Measurements from ENCODE around the gene MAP1LC3B.

The MAP1LC3B gene

GRCh38 chr16:87411375-87412271 is 19.5 kb downstream of the MAP1LC3B start:
- no peak for DNase-seq

- no peak for DNase-seq
Measured at GRCh38 chr16:87412371-87412995, 20.3 kb downstream of the MAP1LC3B start.

DNA sequence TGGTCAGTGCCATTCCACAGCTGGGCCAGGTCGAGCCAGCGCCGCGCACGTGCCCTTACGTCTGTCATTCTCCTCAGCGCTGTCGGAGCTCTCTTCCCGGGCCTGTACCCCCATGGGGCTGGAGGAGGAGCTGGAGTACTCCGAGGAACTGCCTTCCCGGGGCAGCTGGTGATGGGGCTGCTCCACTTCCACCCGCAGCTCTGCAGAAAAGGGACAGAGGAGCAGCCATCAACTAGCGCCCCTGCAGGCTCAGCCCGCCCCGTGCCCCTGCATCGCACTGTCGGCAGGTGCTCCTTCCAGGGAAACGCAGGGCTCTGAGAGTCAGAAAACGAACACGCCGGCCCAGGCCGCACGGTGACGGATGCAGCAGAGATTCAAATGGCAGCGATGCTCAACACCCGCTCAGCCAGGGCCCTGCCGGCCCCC is 20.9 kb downstream of the MAP1LC3B start:
- DNase-seq = no peak

DNA sequence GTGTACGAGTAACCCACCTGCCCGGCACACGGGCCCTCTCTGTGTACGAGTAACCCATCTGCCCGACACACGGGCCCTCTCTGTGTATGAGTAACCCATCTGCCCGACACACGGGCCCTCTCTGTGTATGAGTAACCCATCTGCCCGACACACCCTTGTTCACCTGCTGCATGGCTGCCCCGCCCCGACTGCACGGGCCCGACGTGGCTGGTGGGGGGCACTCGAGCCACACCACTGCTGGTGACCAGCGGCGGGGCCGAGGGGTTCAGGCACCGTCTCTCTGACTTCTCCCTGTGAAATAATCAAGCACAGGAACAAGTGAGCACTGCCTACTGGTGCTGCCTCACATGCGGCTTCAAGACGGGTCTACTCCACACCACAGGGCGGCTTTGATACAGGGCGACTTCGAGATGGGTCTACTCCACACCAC is 22.1 kb downstream of the MAP1LC3B start:
- no peak for DNase-seq

DNA sequence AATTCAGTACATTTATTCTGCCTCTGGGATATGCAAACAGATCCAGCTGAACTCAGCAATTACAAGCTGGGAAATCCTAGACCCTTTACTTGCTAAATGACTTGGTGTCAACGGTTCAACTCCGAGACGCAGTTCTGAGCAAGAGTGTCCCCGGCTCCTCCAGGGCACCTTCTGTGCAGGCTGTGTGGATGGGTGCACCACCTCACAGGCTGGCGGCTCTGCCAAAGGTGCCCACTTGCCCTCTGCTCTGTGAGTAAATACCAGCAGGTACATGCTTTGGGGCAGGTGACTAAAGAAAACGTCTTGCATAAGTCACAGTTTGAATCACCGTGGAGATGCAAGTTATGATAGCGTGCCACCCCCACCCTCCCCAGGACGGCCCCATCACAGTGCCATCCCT is 23.3 kb downstream of the MAP1LC3B start:
- no peak for DNase-seq

- no peak for DNase-seq
Measured at GRCh38 chr16:87416826-87417527, 24.8 kb downstream of the MAP1LC3B start.

- no peak for DNase-seq
Measured at GRCh38 chr16:87417528-87417910, 25.4 kb downstream of the MAP1LC3B start.

DNA sequence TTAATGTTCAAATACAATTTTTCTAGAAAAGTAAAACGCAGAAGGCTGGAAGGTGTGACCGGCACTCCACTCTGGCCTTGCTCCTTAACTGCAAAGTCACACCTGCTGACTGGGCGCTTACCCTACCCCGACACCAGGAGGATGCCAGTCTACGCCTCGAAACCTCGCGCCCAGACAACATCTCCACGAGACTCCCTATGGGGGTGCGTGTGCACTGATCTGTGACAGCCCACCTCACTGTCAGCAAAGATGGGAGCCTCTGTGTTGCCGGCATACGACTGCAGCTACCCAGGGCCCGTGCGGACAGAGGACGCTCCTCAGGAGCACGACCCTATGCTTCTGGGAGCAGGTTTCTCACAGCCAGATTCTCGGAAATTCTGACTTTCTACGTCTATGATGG is 26.1 kb downstream of the MAP1LC3B start:
- no peak for DNase-seq

- DNase-seq = no peak
Measured at GRCh38 chr16:87418644-87419043, 26.5 kb downstream of the MAP1LC3B start.

GRCh38 chr16:87420026-87421002 is 28.2 kb downstream of the MAP1LC3B start:
- DNase-seq = no peak

DNA sequence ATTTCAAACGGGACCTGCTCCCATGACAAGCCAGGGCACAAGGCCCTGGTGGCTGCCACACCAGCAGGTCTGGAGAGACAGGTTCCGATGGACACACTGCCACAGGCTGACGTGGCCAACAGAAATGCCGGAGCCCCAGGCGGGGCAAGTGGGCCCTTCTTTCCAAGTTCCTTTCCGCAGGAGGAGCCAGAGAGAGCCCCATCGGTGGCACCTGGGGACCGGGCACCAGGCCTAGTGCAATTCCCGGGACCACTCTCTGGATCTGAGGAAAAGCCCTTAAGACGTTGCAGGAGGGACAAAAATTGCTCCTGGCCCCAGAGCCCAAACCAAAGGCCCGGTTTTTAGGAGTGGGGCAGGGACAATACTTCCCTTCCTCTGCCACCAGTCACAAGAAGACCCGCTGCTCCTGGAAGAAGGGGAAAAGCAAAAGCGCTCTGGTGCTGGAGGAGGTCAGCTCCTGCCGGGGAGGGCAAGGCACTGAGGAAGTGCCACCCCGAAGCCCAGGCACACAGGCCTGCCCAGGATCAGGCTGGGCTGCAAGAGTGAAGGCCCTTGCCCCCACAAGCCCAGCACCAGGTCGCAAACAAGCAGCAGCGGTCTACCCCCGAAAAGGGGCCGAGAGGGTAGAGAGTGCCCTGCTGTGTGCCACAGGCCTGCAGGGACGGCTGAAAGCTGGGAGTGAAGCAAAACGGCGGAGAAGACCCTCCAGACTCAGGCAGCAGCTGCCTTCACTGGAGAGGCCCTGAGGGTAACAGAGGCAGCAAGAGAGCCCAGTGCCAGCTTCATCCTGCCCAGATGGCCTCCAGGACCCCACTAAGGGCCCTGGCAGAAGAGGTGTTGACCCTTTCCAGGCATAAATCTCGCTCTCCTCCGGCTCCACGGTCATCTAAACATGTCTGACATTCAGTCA is 29.1 kb downstream of the MAP1LC3B start:
- no peak for DNase-seq

GRCh38 chr16:87422106-87422505 is 30.0 kb downstream of the MAP1LC3B start:
- no peak for DNase-seq

- DNase-seq = no peak
Measured at GRCh38 chr16:87423429-87423828, 31.3 kb downstream of the MAP1LC3B start.

- no peak for DNase-seq
Measured at GRCh38 chr16:87424266-87424665, 32.1 kb downstream of the MAP1LC3B start.

GRCh38 chr16:87425941-87426340 is 33.8 kb downstream of the MAP1LC3B start:
- no peak for DNase-seq

DNA sequence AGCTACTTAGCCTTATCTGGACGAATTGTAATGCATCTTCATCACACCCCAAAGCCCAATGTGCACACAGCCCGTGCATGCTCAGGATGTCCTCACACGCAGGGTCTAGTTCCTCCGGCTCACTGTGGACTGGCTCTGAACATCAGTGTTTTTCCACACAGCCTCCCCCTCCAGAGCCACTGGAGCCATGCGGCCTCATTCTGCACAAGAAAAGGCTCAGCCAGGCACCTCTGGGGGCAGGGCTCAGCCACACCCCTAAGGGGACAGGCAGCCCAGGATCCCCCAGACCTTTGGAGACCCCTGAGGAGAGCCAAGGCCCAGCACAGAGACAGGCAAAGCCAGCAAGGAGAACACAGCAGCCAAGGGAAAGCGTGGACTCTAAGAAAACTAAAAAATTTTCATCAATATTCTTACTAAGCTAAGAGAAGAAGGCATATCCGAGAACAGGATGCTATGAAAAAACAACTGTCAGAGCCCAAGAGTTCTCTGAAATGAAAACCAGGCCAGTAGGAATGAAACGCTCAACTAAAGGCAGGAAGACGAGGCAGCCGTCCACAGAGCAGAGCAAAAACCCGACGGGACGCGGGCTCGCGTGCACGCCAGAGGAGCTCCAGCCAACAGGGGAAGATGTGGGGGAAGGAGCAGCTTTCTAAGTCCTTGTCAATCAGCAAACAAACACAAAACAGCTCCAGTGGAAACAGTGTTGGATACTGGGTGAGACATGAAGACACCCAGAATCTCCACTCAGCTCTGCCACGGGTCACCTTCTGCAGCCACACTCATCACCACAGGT is 34.5 kb downstream of the MAP1LC3B start:
- DNase-seq = no peak

DNA sequence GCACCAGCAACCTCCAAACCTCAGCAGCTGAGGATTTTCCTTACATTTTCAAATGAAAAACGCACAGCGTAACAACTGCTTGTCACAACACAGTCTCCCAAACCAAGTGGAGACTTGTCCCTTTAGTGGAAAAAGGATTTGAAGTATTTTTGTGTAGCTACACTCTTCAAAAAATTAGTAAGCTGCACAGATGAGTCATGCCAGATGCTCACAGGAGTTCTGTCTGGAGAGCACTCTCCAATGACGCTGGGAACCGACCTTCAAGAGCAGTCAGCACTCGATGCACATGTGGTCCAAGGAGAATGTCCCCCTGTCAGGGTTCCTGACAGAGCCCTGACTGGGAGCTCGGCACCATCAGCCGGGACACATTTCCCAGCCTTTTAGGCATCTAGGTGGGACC is 39.8 kb downstream of the MAP1LC3B start:
- no peak for DNase-seq

DNA sequence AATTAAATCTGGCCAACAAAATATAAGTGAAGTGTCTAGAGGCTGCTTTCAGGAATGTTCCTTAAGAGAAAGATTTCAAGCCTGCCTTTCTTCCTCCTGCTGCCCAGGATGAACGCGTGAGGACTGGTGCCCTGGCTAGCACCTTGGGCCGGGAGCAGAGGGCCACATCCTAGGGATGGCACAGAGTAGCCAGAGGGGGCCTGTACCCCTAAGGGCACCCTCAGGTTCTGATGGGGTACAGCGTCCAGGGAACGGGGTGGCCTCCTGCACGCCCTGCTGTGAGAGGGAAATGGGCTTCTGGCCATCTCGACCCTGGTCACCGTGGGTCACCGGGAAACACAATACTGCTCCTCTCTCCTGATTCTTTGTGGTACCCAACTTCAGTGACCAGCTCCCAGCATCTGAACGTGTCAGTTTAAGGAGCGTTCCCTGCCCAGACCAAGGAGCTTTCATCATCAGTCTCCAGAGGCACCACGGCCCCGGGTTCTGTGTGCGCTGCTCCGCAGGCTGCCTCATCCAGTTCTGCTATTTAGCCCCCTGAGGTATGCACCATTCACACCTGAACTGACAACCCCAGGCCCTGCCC is 40.3 kb downstream of the MAP1LC3B start:
- no peak for DNase-seq

DNA sequence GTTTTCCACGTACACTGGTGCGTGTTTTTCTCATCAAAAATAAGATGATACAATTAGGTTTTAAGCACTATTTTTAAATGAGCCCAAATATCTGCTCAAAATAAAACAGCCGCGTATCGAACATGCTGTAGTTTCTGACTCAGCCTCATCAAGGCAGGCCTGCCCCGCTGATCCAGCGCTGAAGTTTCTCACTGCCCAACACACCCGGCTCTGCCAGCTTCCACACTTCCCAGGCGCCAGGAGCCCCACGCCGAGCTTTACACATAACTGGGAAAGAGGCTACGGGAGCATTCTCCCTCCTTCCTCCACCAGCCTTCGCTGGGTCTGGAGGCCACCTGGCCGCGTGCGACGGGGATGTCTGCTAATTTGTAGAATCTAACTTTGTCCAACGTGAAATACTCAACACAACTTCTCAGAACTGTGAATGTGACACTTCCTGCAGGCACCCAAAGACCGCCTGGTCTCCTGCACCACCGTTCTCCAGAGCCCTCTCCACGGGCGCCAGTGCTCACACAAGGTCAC is 42.1 kb downstream of the MAP1LC3B start:
- DNase-seq = no peak

Measured in NK-92 treated with Interleukin-12 subunit alpha and Interleukin-12 subunit beta, amount 100 ng/mL, for 24 hours (cell line).